CD14-positive monocyte (primary cell): Measurements from ENCODE around the gene KCNT1. TPM values are rescaled to one million over a fixed set of nuclear protein-coding genes. Genes with fewer than 3 reads are reported as not detected.

ENCODE experiments used
- DNase-seq, 3 donors: peaks; one replicate each; pipeline ENCODE4 v3.0.0-alpha.2; 2011 to 2022
- H2AFZ ChIP-seq: 2 replicates; pipeline ENCODE4 v1.6.0; 2012; ENCODE audit warnings: mild to moderate bottlenecking, low read depth, low read length, inconsistent platforms; ENCODE audit not compliant: insufficient read depth, poor library complexity, severe bottlenecking
- H3K27ac ChIP-seq, 2 donors: 1 replicate in 1 of 2; 2 replicates in 1 of 2; pipeline ENCODE4 v1.5.1; 2012 to 2013; ENCODE audit warnings: low read length in 2 of 2, control low read depth in 1 of 2, inconsistent platforms in 1 of 2, low read depth in 1 of 2, mild to moderate bottlenecking in 1 of 2
- H3K27me3 ChIP-seq, 2 donors: one replicate each; pipeline versions ENCODE4 v1.6.0 to v1.6.1; 2011 to 2013; ENCODE audit warnings: low read length in 2 of 2; ENCODE audit not compliant: control insufficient read depth in 2 of 2, insufficient read depth in 2 of 2
- H3K36me3 ChIP-seq, 2 donors: replicated peaks in 1 of 2; 1 replicate in 1 of 2; 2 replicates in 1 of 2; pipeline versions ENCODE4 v1.5.1 to v1.6.1; 2012 to 2013; ENCODE audit warnings: low read length in 2 of 2, control low read depth in 1 of 2, inconsistent platforms in 1 of 2, mild to moderate bottlenecking in 1 of 2; ENCODE audit not compliant: insufficient read depth in 2 of 2, control insufficient read depth in 1 of 2
- H3K4me1 ChIP-seq, 2 donors: 1 replicate in 1 of 2; 2 replicates in 1 of 2; pipeline versions ENCODE4 v1.5.1 to v1.6.1; 2012 to 2013; ENCODE audit warnings: low read length in 2 of 2, control low read depth in 1 of 2, inconsistent platforms in 1 of 2, mild to moderate bottlenecking in 1 of 2, moderate library complexity in 1 of 2; ENCODE audit not compliant: insufficient read depth in 2 of 2, control insufficient read depth in 1 of 2
- H3K4me2 ChIP-seq: replicated peaks from 2 replicates; pipeline ENCODE3; 2012; ENCODE audit warnings: low read length, moderate library complexity, mild to moderate bottlenecking; ENCODE audit not compliant: poor library complexity, severe bottlenecking; ENCODE audit errors: extremely low read depth
- H3K4me3 ChIP-seq, 3 experiments: fragments of 200-600 bp in 1 of 3; sonication (generic) in 1 of 3; replicated peaks in 1 of 3; 1 replicate in 2 of 3; 2 replicates in 1 of 3; pipeline ENCODE4 v1.5.1; 2011 to 2013; ENCODE audit warnings: low read length in 3 of 3, mild to moderate bottlenecking in 3 of 3, control low read depth in 2 of 3, low read depth in 2 of 3, inconsistent platforms in 1 of 3, moderate library complexity in 1 of 3
- H3K79me2 ChIP-seq: 2 replicates; pipeline ENCODE4 v1.6.0; 2012; ENCODE audit warnings: mild to moderate bottlenecking, control low read depth, inconsistent platforms, low read length, moderate library complexity; ENCODE audit not compliant: insufficient read depth
- H3K9ac ChIP-seq: 2 replicates; pipeline ENCODE4 v1.6.0; 2017; ENCODE audit warnings: low read length, mild to moderate bottlenecking; ENCODE audit not compliant: insufficient read depth, poor library complexity, severe bottlenecking
- H3K9me3 ChIP-seq, 2 donors: replicated peaks in 1 of 2; 1 replicate in 1 of 2; 2 replicates in 1 of 2; pipeline versions ENCODE4 v1.5.1 to v1.6.1; 2012 to 2013; ENCODE audit warnings: low read length in 2 of 2, control low read depth in 1 of 2; ENCODE audit not compliant: control insufficient read depth in 1 of 2, insufficient read depth in 1 of 2
- H4K20me1 ChIP-seq: 2 replicates; pipeline ENCODE4 v1.6.0; 2012; ENCODE audit warnings: mild to moderate bottlenecking, low read length, control low read depth, moderate library complexity; ENCODE audit not compliant: insufficient read depth
- H3K27ac Mint-ChIP-seq, 7 donors: one replicate each; pipeline ENCODE4 v1.8.0; 2020; ENCODE audit warnings: mild to moderate bottlenecking in 7 of 7, mixed read lengths in 7 of 7, moderate library complexity in 6 of 7, inconsistent platforms in 2 of 7
- H3K27me3 Mint-ChIP-seq, 3 donors: one replicate each; pipeline ENCODE4 v1.8.0; 2021 to 2022; ENCODE audit warnings: low read depth in 3 of 3, mild to moderate bottlenecking in 3 of 3, mixed read lengths in 3 of 3, moderate library complexity in 3 of 3, inconsistent platforms in 1 of 3
- H3K36me3 Mint-ChIP-seq, 2 donors: one replicate each; pipeline ENCODE4 v1.8.0; 2020; ENCODE audit warnings: mixed read lengths in 2 of 2, inconsistent platforms in 1 of 2, mild to moderate bottlenecking in 1 of 2
- H3K4me1 Mint-ChIP-seq: one replicate; pipeline ENCODE4 v1.8.0; 2020; ENCODE audit warnings: mild to moderate bottlenecking, mixed read lengths
- H3K4me3 Mint-ChIP-seq, 2 donors: one replicate each; pipeline ENCODE4 v1.8.0; 2020; ENCODE audit warnings: mild to moderate bottlenecking in 2 of 2, mixed read lengths in 2 of 2, moderate library complexity in 1 of 2
- H3K9me3 Mint-ChIP-seq, 7 donors: one replicate each; pipeline ENCODE4 v1.8.0; 2020 to 2022; ENCODE audit warnings: mixed read lengths in 7 of 7, mild to moderate bottlenecking in 6 of 7, moderate library complexity in 6 of 7, inconsistent platforms in 2 of 7
- WGBS: methylation state at CpG from one replicate; pipeline ENCODE4 v1.1.5; 2013; ENCODE audit warnings: missing lambda C conversion rate; ENCODE audit not compliant: insufficient coverage; 5-methylcytosine and 5-hydroxymethylcytosine counted together
- intact Hi-C, 2 donors: fragments of 100-400 bp; cut with micrococcal nuclease; formaldehyde crosslinking; loops; one replicate each; pipeline versions ENCODE4 v1.15.0 to v1.15.1; 2023
- polyA plus RNA-seq, 3 donors: library from polyadenylated mRNA; depleted of rRNA in 1 of 3; unstranded in 2 of 3; stranded (reverse) in 1 of 3; fragments of 300-500 nt in 2 of 3; fragments of >200 nt in 1 of 3; fragmentation: Illumina TruSeq in 2 of 3; gene quantifications; 1 replicate in 2 of 3; 2 replicates in 1 of 3; pipeline ENCODE4 v1.2.3, GENCODE V29; 2012 to 2021
- TF ChIP-seq, protein P1 (sequence below): fragments of 200-600 bp; IDR thresholded peaks from one replicate; pipeline ENCODE4 v1.8.0; 2022; ENCODE audit warnings: antibody characterized with exemption, mild to moderate bottlenecking

Gene KCNT1
- polyA plus RNA-seq, 3 donors: not detected

DNA sequence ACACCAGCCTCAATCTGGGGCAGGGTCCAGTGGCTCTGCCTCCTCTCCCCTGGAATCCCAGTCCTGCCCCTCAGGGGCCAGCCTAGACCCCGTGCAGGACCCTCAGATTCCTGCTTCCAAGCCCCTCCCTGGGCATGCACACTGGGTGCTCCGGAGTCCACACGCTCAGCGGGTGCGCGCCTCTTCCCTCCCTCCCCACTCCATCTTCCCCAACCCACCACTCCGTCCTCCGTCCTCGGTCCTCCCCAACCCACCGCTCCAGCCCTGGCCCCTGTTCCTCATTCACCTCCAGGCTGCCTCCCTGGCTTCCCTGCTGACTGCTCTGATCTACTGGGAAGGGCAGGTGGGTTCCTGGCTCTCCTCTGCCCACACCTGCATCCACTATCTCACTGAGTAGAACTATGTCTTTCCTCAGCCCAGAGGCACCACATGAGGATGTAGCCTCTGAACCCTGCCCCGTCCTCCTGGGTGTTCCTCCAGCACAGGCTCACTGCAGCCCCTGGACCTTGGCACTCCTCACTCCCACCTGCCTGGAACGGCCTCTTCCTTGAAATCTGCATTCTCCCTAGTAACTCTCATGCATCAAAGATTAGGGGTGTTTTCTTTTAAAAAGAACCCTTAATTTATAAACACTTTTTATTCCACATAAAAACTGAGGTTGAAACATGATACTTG is 112.6 kb downstream of the KCNT1 start:
- Mint-ChIP-seq H3K27ac (peak overlapping the region in 3 of 7 donors; percentile 39 to 81 (median 57)), H3K9me3 (peaks cover 0 to 2% (median 0%) of the 10 kb centered on the region in 7 donors), H3K4me3 (no peak overlapping the region), H3K4me1 (no peaks in the 10 kb centered on the region), H3K27me3 (no peaks in the 10 kb centered on the region), H3K36me3 (peaks cover 90 to 99% of the 10 kb centered on the region in 2 donors)
- intact Hi-C loops: no loop called here
- no peak overlapping the region for H3K4me3 ChIP-seq
- WGBS: 100% methylated on average over 6 of the region's 12 CpGs
- no peak overlapping the region for H3K4me2 ChIP-seq
- no peaks in the 10 kb centered on the region for H4K20me1 ChIP-seq
- H3K9ac ChIP-seq: no peak overlapping the region
- no peak for DNase-seq
- H3K79me2 ChIP-seq: no peaks in the 10 kb centered on the region
- H3K4me1 ChIP-seq: no peaks in the 10 kb centered on the region
- no peaks in the 10 kb centered on the region for H3K27me3 ChIP-seq
- H3K27ac ChIP-seq: no peak overlapping the region
- TF ChIP-seq, protein P1, sequence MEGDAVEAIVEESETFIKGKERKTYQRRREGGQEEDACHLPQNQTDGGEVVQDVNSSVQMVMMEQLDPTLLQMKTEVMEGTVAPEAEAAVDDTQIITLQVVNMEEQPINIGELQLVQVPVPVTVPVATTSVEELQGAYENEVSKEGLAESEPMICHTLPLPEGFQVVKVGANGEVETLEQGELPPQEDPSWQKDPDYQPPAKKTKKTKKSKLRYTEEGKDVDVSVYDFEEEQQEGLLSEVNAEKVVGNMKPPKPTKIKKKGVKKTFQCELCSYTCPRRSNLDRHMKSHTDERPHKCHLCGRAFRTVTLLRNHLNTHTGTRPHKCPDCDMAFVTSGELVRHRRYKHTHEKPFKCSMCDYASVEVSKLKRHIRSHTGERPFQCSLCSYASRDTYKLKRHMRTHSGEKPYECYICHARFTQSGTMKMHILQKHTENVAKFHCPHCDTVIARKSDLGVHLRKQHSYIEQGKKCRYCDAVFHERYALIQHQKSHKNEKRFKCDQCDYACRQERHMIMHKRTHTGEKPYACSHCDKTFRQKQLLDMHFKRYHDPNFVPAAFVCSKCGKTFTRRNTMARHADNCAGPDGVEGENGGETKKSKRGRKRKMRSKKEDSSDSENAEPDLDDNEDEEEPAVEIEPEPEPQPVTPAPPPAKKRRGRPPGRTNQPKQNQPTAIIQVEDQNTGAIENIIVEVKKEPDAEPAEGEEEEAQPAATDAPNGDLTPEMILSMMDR: no peak
- H3K36me3 ChIP-seq: peaks cover 92 to 98% of the 10 kb centered on the region in 2 donors
- no peak overlapping the region for H2AFZ ChIP-seq
- no peaks in the 10 kb centered on the region for H3K9me3 ChIP-seq

DNA sequence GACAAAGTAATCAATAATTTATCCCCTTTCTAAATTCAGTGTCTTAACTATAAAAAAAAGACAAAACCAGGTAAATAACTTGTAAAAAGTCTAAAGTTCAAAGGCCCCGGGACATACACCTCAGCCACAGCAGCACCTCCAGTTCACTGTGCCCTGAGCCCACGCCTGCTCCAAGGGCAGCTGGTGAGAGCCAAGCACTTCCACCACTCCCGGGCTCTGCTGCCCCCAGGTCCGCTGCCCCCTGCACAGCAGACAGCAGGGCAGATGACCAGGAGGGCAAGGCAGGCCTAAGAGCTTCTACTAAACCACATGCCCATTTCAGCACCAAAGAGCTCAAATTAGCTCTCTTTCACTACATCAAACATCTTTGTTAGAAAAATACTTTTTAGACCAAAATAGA is 113.4 kb downstream of the KCNT1 start:
- Histone ChIP-seq H3K4me1 (no peaks in the 10 kb centered on the region), H2AFZ (no peak overlapping the region), H3K27me3 (no peaks in the 10 kb centered on the region), H3K9me3 (no peaks in the 10 kb centered on the region), H4K20me1 (no peaks in the 10 kb centered on the region), H3K4me2 (no peak overlapping the region), H3K36me3 (peaks cover 91 to 98% of the 10 kb centered on the region in 2 donors), H3K4me3 (no peak overlapping the region), H3K27ac (no peak overlapping the region), H3K9ac (no peak overlapping the region), H3K79me2 (no peaks in the 10 kb centered on the region)
- WGBS: 100% methylated on average over 4 of the region's 4 CpGs
- DNase-seq: no peak
- Mint-ChIP-seq H3K36me3 (peaks cover 92 to 100% of the 10 kb centered on the region in 2 donors), H3K9me3 (peaks cover 0 to 2% (median 0%) of the 10 kb centered on the region in 7 donors), H3K4me1 (no peaks in the 10 kb centered on the region), H3K27ac (peak overlapping the region in 1 of 7 donors; percentile 63), H3K4me3 (no peak overlapping the region), H3K27me3 (no peaks in the 10 kb centered on the region)
- intact Hi-C loops: no loop called here
- TF ChIP-seq, protein P1: no peak
